GM10266 (cell line): ENCODE results near the gene EXD3.
A peak's percentile ranks its signal among the peaks of the same experiment; 100 is the strongest.

Source experiments
- DNase-seq: peaks from one replicate; pipeline ENCODE4 v3.0.0; 2012; ENCODE audit errors: extremely low spot score
- TF ChIP-seq, protein P1 (sequence below): IDR thresholded peaks from 2 replicates; pipeline ENCODE4 v1.5.1; 2012; ENCODE audit warnings: mild to moderate bottlenecking, low read depth; ENCODE audit not compliant: control insufficient read depth, insufficient read depth; ENCODE audit errors: missing control alignments

EXD3 gene

DNA sequence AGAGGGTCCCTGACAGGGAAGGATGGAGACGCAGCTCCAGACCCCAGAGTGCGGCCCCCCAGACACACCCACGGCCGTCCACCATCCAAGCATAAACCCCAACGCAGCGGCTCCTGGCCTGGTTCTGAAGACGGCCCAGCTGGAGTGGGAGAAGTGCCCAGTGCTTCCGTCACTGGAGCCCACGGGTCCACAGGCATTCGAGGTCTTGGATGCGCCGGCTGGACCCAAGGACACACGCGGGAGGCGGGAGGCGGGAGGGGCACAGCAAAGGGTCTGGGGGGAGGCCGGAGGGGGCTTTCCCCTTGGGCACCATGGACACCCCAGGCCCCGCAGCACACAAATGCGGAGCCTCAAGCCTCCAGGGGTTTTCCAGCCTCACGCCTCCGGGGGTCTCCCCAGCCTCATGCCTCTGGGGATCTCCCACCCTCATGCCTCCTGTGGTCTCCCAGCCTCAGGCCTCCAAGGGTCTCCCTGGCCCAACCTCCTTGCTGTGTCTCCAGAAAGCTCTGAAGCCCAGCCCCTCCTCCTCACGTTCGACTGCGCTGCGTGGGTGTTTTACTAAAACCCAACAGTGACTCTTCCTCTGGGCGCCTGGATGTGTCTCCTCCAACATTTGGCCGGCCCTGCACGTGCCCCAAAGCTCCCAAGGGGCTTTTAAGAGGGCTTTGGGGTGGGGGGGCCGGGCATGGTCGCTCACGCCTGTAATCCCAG is 15.2 kb downstream of the EXD3 start:
- DNase-seq, result no peak
- TF ChIP-seq, protein P1, sequence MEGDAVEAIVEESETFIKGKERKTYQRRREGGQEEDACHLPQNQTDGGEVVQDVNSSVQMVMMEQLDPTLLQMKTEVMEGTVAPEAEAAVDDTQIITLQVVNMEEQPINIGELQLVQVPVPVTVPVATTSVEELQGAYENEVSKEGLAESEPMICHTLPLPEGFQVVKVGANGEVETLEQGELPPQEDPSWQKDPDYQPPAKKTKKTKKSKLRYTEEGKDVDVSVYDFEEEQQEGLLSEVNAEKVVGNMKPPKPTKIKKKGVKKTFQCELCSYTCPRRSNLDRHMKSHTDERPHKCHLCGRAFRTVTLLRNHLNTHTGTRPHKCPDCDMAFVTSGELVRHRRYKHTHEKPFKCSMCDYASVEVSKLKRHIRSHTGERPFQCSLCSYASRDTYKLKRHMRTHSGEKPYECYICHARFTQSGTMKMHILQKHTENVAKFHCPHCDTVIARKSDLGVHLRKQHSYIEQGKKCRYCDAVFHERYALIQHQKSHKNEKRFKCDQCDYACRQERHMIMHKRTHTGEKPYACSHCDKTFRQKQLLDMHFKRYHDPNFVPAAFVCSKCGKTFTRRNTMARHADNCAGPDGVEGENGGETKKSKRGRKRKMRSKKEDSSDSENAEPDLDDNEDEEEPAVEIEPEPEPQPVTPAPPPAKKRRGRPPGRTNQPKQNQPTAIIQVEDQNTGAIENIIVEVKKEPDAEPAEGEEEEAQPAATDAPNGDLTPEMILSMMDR, result no peak

GRCh38 chr9:137406876-137407589 is 15.9 kb downstream of the EXD3 start:
- peak; percentile 93 for DNase-seq
- TF ChIP-seq, protein P1, result peak; percentile 80

GRCh38 chr9:137406085-137406760 is 16.7 kb downstream of the EXD3 start:
- no peak for DNase-seq
- TF ChIP-seq, protein P1, result no peak

- no peak for DNase-seq
- TF ChIP-seq, protein P1, result no peak
Measured at GRCh38 chr9:137405677-137406081, 17.3 kb downstream of the EXD3 start.

- TF ChIP-seq, protein P1, result no peak
- no peak for DNase-seq
Measured at GRCh38 chr9:137404961-137405567, 17.9 kb downstream of the EXD3 start.

- TF ChIP-seq, protein P1, result no peak
- DNase-seq, result no peak
Measured at GRCh38 chr9:137403269-137403668, 19.7 kb downstream of the EXD3 start.

- TF ChIP-seq, protein P1, result no peak
- no peak for DNase-seq
Measured at GRCh38 chr9:137402746-137403145, 20.2 kb downstream of the EXD3 start.
